Natural killer cell treated with Interleukin-12 subunit alpha and Interleukin-12 subunit beta and Interleukin-15 and Interleukin-18, amount 100 ng/mL, for 72 hours (primary cell): ENCODE data around the gene SPRED2. TPM values are rescaled to one million over a fixed set of nuclear protein-coding genes. Genes with fewer than 3 reads are reported as not detected.

Source experiments
- ATAC-seq, 2 donors: fragments of 150-1000 bp; cut with Tn5 transposase in 1 of 2; sonication (Bioruptor Pico), chemical (Tn5 transposase) in 1 of 2; 2 replicates each; pipeline ENCODE4 v1.10.0; 2021
- DNase-seq: peaks from one replicate; pipeline ENCODE4 v3.0.0; 2022; ENCODE audit warnings: low spot score
- H3K27ac Mint-ChIP-seq, 2 donors: 1 replicate in 1 of 2; 2 replicates in 1 of 2; pipeline ENCODE4 v1.8.0; 2022; ENCODE audit warnings: mixed read lengths in 2 of 2, mild to moderate bottlenecking in 1 of 2, moderate library complexity in 1 of 2
- H3K27me3 Mint-ChIP-seq, 2 donors: 1 replicate in 1 of 2; 2 replicates in 1 of 2; pipeline ENCODE4 v1.8.0; 2022; ENCODE audit warnings: mixed read lengths in 2 of 2
- H3K36me3 Mint-ChIP-seq: one replicate; pipeline ENCODE4 v1.8.0; 2022; ENCODE audit warnings: mixed read lengths
- H3K4me1 Mint-ChIP-seq, 2 donors: 1 replicate in 1 of 2; 2 replicates in 1 of 2; pipeline ENCODE4 v1.8.0; 2022; ENCODE audit warnings: low read depth in 2 of 2, mixed read lengths in 2 of 2, mild to moderate bottlenecking in 1 of 2
- H3K4me3 Mint-ChIP-seq: one replicate; pipeline ENCODE4 v1.8.0; 2022; ENCODE audit warnings: mixed read lengths
- H3K9me3 Mint-ChIP-seq: 2 replicates; pipeline ENCODE4 v1.8.0; 2022; ENCODE audit warnings: mixed read lengths
- total RNA-seq, 2 donors: library from RNA; stranded (reverse); gene quantifications; one replicate each; pipeline ENCODE4 v1.2.3, GENCODE V29; 2022

Gene SPRED2
- total RNA-seq, 2 donors from 2014 or later = 9.8 to 26.0 TPM

GRCh38 chr2:65435625-65436168, 3.3 kb upstream of the SPRED2 start:
- ATAC-seq = peak; percentile 29 to 40
- Mint-ChIP-seq H3K4me1 (peaks cover 22 to 29% of the 10 kb centered on the region in 2 donors), H3K27ac (peak overlapping the region; percentile 88 to 98)

GRCh38 chr2:65434592-65435241, 2.3 kb upstream of the SPRED2 start:
- Mint-ChIP-seq H3K27me3 (peaks cover 0 to 10% of the 10 kb centered on the region in 2 donors), H3K27ac (peak overlapping the region in 1 of 2 donors; percentile 98), H3K36me3 (no peaks in the 10 kb centered on the region), H3K4me1 (peaks cover 22 to 32% of the 10 kb centered on the region in 2 donors), H3K4me3 (peak overlapping the region; percentile 93), H3K9me3 (no peaks in the 10 kb centered on the region)
- DNase-seq (no peak), ATAC-seq (no peak)

More at GRCh38 chr2:65435625-65436168, 3.3 kb upstream of the SPRED2 start:
- DNase-seq = peak; percentile 83
- Mint-ChIP-seq H3K9me3 (no peaks in the 10 kb centered on the region), H3K4me3 (peak overlapping the region; percentile 93), H3K36me3 (no peaks in the 10 kb centered on the region), H3K27me3 (peaks cover 0 to 10% of the 10 kb centered on the region in 2 donors)

DNA sequence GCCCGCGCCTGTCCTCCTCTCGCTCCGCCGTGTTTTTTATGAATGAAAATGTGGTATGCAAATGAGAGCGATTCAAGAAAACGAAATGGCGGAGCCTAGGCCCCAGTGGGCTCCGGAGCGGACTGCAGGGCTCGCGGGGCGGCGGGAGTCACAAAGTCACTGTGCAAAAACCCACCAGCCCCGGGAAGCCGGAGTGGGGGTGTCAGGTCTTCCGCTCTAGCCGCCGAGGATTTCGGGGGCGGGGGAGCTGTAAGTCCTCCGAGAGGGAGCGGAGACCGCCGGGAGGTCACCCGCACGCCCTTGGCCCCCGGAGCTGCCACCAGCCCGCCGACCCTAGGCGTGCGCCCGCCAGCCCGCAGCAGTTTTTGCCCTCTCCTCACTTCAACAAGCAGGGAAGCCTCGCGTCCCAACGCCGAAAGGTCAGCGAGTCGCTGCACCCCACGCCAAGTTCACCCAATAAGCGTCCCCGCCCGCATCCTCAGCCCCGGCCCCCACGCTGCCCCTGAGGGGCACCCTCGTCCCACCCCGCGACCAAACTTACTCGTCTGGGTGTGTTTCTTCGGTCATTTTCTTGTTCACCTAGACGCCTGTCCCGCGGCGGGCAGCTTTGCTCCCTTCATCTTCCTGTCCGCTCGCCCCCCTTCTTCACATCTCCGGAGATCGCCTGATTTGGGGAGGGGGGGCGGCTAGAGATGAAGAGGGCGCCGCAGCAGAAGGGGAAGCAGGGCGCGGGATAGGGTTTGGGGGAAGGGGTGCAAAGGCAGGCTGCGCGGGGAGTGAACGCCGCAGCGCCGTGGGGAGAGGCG, 775 bp downstream of the SPRED2 start:
- H3K4me1 Mint-ChIP-seq = peaks cover 18 to 19% of the 10 kb centered on the region in 2 donors
- no peaks in the 10 kb centered on the region for H3K9me3 Mint-ChIP-seq
- H3K27me3 Mint-ChIP-seq = peaks cover 2 to 12% of the 10 kb centered on the region in 2 donors
- DNase-seq (peak; percentile 74), ATAC-seq (peak; percentile 34 to 45)
- H3K36me3 Mint-ChIP-seq = no peaks in the 10 kb centered on the region
- peak overlapping the region; percentile 61 to 85 for H3K27ac Mint-ChIP-seq
- peak overlapping the region; percentile 87 for H3K4me3 Mint-ChIP-seq

- peak; percentile 71 for DNase-seq
- Mint-ChIP-seq H3K36me3 (no peaks in the 10 kb centered on the region), H3K4me1 (peaks cover 10 to 15% of the 10 kb centered on the region in 2 donors), H3K4me3 (peak overlapping the region; percentile 87), H3K27me3 (peaks cover 2 to 12% of the 10 kb centered on the region in 2 donors), H3K9me3 (no peaks in the 10 kb centered on the region), H3K27ac (peak overlapping the region in 1 of 2 donors; percentile 37)
- ATAC-seq = peak; percentile 65 to 70
These were observed 1.6 kb downstream of the SPRED2 start for GRCh38 chr2:65430603-65431420.

DNA sequence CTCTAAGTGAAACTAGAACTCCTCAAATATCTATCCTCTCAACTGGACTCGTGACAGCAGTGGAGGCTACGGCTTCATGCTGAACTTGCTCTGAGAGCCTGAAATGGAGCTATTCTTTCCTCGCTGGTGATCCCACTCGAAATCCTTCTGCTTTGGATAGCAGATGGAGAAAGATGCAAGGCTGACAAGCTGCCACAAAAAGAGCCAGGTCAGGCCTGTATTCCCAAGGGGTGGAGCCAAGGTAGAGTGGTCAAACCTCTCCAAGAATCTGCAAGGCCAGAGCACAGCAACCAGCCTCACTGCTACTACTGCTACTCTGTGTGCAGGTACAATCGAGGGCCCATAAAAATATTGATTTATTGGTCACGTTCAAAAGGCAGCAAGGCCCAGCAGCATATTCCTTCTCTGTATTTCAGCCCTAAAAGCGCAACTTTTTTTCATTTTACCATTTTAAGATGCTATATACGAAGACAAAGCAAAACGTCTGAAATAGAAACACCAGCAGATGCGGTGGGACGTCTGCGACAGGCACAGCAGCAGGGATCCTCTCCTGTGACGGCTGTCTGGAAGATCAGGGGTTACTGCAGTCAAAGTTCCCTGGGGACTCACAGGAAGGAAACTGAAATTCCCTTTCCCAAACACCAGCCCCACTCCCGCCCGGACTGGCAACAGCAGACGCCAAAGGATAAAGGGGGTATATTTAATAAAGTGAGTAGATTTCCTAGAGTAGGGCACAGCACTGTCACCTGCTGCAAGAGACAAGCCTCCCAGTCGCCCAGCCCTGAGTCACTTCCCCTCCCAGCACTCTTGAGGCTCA, 2.4 kb downstream of the SPRED2 start:
- ATAC-seq (peak; percentile 55 to 64), DNase-seq (no peak)
- no peaks in the 10 kb centered on the region for H3K9me3 Mint-ChIP-seq
- H3K4me1 Mint-ChIP-seq = peaks cover 5 to 11% of the 10 kb centered on the region in 2 donors
- peak overlapping the region in 1 of 2 donors; percentile 37 for H3K27ac Mint-ChIP-seq
- peaks cover 2 to 12% of the 10 kb centered on the region in 2 donors for H3K27me3 Mint-ChIP-seq
- no peaks in the 10 kb centered on the region for H3K36me3 Mint-ChIP-seq
- H3K4me3 Mint-ChIP-seq = peak overlapping the region; percentile 85

- Mint-ChIP-seq H3K27ac (no peak overlapping the region), H3K9me3 (no peaks in the 10 kb centered on the region), H3K4me1 (peaks cover 5 to 8% of the 10 kb centered on the region in 2 donors), H3K36me3 (no peaks in the 10 kb centered on the region), H3K27me3 (peaks cover 2 to 12% of the 10 kb centered on the region in 2 donors), H3K4me3 (no peak overlapping the region)
- DNase-seq (no peak), ATAC-seq (no peak)
These were observed 4.9 kb downstream of the SPRED2 start for GRCh38 chr2:65427532-65427931.

GRCh38 chr2:65425276-65425675, 7.1 kb downstream of the SPRED2 start:
- DNase-seq = no peak
- Mint-ChIP-seq H3K27me3 (peaks cover 2 to 12% of the 10 kb centered on the region in 2 donors), H3K4me3 (no peak overlapping the region), H3K27ac (no peak overlapping the region), H3K36me3 (peaks cover 6% of the 10 kb centered on the region), H3K9me3 (peaks cover 4% of the 10 kb centered on the region), H3K4me1 (peaks cover 14 to 20% of the 10 kb centered on the region in 2 donors)
- ATAC-seq = no peak

DNA sequence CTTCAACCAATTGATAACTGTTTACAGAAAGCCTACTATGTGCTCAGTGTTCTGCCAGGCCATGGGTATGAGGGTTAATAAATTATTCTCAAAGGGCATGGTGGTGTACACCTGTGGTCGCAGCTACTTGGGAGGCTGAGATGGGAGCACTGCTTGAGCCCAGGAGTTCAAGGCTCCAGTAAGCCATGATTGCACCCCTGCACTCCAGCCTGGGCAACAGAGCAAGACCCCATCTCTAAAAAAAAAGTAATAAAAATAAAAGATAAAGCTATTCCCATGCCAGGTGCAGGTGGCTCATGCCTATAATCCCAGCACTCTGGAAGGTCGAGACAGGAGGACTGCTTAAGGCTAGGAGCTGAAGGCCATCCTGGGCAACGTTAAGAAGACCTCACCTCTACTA, 8.0 kb downstream of the SPRED2 start:
- peaks cover 6% of the 10 kb centered on the region for H3K36me3 Mint-ChIP-seq
- no peak for ATAC-seq
- H3K4me3 Mint-ChIP-seq = no peak overlapping the region
- peaks cover 4% of the 10 kb centered on the region for H3K9me3 Mint-ChIP-seq
- no peak for DNase-seq
- peaks cover 14 to 20% of the 10 kb centered on the region in 2 donors for H3K4me1 Mint-ChIP-seq
- no peak overlapping the region for H3K27ac Mint-ChIP-seq
- H3K27me3 Mint-ChIP-seq = peaks cover 2 to 11% of the 10 kb centered on the region in 2 donors

GRCh38 chr2:65421432-65421748, 11.0 kb downstream of the SPRED2 start:
- DNase-seq (no peak), ATAC-seq (no peak)
- H3K9me3 Mint-ChIP-seq = peaks cover 4% of the 10 kb centered on the region
- no peak overlapping the region for H3K4me3 Mint-ChIP-seq
- no peak overlapping the region for H3K27ac Mint-ChIP-seq
- peaks cover 6% of the 10 kb centered on the region for H3K36me3 Mint-ChIP-seq
- no peaks in the 10 kb centered on the region for H3K27me3 Mint-ChIP-seq
- peaks cover 27 to 38% of the 10 kb centered on the region in 2 donors for H3K4me1 Mint-ChIP-seq

DNA sequence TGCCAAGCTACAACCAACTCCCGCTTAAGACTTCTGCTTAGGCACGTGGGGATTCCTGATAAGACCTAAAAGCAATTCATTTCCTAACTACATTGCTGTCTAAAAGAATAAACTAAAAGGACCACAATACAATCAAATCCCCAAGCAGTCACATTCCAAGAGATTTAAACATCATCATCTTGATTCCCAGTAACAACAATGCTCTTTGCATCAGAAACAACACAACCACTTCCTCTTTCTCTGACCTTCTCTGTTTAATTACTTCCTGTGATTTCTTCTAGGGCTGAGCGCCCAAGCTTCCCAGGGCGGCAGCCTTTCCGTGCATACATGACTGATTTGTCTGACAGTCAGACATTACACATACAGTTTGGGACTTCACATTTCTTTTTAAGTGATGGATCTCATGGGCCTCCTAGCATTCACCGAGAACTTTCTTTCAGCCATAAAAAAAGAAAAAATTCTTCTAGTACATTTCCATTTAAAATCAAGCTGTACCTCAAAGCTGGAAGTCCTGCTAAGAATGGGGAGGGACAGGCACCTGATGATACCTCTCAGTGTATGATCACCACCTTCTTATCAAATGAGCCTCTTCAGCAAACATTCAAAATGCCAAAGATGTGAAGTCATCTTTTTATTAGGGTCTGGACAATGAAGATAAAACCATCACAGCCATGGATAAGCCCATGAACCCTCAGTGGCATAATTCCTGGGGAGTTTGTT, 11.5 kb downstream of the SPRED2 start:
- Mint-ChIP-seq H3K36me3 (peaks cover 6% of the 10 kb centered on the region), H3K4me3 (peak overlapping the region; percentile 51), H3K27ac (peak overlapping the region; percentile 10 to 60), H3K4me1 (peaks cover 27 to 42% of the 10 kb centered on the region in 2 donors), H3K9me3 (peaks cover 4% of the 10 kb centered on the region), H3K27me3 (no peaks in the 10 kb centered on the region)
- peak in 1 of 2 donors; percentile 43 for ATAC-seq
- no peak for DNase-seq

- peaks cover 27 to 62% of the 10 kb centered on the region in 2 donors for H3K4me1 Mint-ChIP-seq
- DNase-seq (no peak), ATAC-seq (peak; percentile 60 to 61)
- peaks cover 4% of the 10 kb centered on the region for H3K9me3 Mint-ChIP-seq
- peak overlapping the region; percentile 13 for H3K4me3 Mint-ChIP-seq
- H3K27me3 Mint-ChIP-seq = peaks cover 0 to 4% of the 10 kb centered on the region in 2 donors
- H3K27ac Mint-ChIP-seq = peak overlapping the region; percentile 6 to 21
- H3K36me3 Mint-ChIP-seq = peaks cover 6% of the 10 kb centered on the region
These were observed 14.8 kb downstream of the SPRED2 start for GRCh38 chr2:65417509-65418085.

DNA sequence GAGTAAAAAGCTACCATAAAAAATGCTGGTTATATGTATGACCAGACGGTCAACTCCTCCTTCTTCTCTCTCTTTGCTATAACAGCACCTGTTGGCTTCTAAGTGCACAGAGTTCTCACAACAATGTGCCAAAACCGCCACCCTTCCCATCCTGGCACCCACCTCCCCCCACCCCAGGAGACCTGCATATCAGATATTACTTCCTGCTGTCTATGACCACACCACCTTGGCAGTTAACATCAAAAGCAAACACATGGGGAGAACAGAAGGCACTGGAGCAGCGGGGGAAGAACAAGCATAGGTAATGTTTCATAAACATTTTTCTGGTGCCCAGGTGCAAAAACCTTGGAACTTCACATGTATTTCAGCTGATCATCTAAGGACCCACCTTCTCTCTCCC, 15.5 kb downstream of the SPRED2 start:
- peak overlapping the region; percentile 6 to 21 for H3K27ac Mint-ChIP-seq

More for the DNA sequence above, 15.5 kb downstream of the SPRED2 start:
- Mint-ChIP-seq H3K9me3 (peaks cover 4% of the 10 kb centered on the region), H3K4me1 (peaks cover 27 to 55% of the 10 kb centered on the region in 2 donors), H3K36me3 (peaks cover 6% of the 10 kb centered on the region), H3K4me3 (peak overlapping the region; percentile 13), H3K27me3 (peaks cover 0 to 4% of the 10 kb centered on the region in 2 donors)
- DNase-seq = no peak
- peak in 1 of 2 donors; percentile 57 for ATAC-seq
